ENCODE results near the gene PREPL. TPM values are rescaled to one million over a fixed set of nuclear protein-coding genes. Genes with fewer than 3 reads are reported as not detected.

The PREPL gene
- total RNA-seq, 1 donor = 68.2 TPM

- DNase-seq (ENCODE audit: low read depth) = no peak
- TF ChIP-seq CTCF (IDR thresholded peaks at IDR 0.05; ENCODE audit: insufficient read depth, low read depth, low read length) = no peak
These were observed 74.2 kb downstream of the PREPL start for GRCh38 chr2:44286884-44287638.

GRCh38 chr2:44286119-44286883 is 75.0 kb downstream of the PREPL start:
- no peak overlapping the region for H3K4me3 ChIP-seq (ENCODE audit: low read depth, low read length)
- no peak for DNase-seq (ENCODE audit: low read depth)
- no peak for TF ChIP-seq CTCF (IDR thresholded peaks at IDR 0.05; ENCODE audit: insufficient read depth, low read depth, low read length)

More at GRCh38 chr2:44286884-44287638, 74.2 kb downstream of the PREPL start:
- H3K4me3 ChIP-seq (ENCODE audit: low read depth, low read length) = no peak overlapping the region

- peak; percentile 48 for DNase-seq (ENCODE audit: low read depth)
These were observed 76.1 kb downstream of the PREPL start for GRCh38 chr2:44285174-44285573.

GRCh38 chr2:44283116-44283666 is 78.1 kb downstream of the PREPL start:
- H3K4me3 ChIP-seq (ENCODE audit: low read depth, low read length) = no peak overlapping the region
- DNase-seq (ENCODE audit: low read depth) = no peak
- no peak for TF ChIP-seq CTCF (IDR thresholded peaks at IDR 0.05; ENCODE audit: insufficient read depth, low read depth, low read length)

More at GRCh38 chr2:44285174-44285573, 76.1 kb downstream of the PREPL start:
- no peak for TF ChIP-seq CTCF (IDR thresholded peaks at IDR 0.05; ENCODE audit: insufficient read depth, low read depth, low read length)
- H3K4me3 ChIP-seq (ENCODE audit: low read depth, low read length) = no peak overlapping the region

- no peak for TF ChIP-seq CTCF (IDR thresholded peaks at IDR 0.05; ENCODE audit: insufficient read depth, low read depth, low read length)
- DNase-seq (ENCODE audit: low read depth) = no peak
- H3K4me3 ChIP-seq (ENCODE audit: low read depth, low read length) = no peak overlapping the region
These were observed 80.4 kb downstream of the PREPL start for GRCh38 chr2:44280869-44281268.

- TF ChIP-seq CTCF (IDR thresholded peaks at IDR 0.05; ENCODE audit: insufficient read depth, low read depth, low read length) = no peak
- no peak overlapping the region for H3K4me3 ChIP-seq (ENCODE audit: low read depth, low read length)
- DNase-seq (ENCODE audit: low read depth) = peak; percentile 93
These were observed 83.8 kb downstream of the PREPL start for GRCh38 chr2:44277541-44277940.

All from fibroblast of villous mesenchyme (primary cell).